Left ventricle myocardium superior (tissue), 1 donor: ENCODE data around the gene MARCHF2. TPM values are rescaled to one million over a fixed set of nuclear protein-coding genes. Genes with fewer than 3 reads are reported as not detected.

Experiments
- ATAC-seq: fragments of 200-7000 bp; cut with Tn5 transposase; one replicate; pipeline ENCODE4 v1.9.1; 2020; ENCODE audit warnings: mild to moderate bottlenecking, moderate library complexity
- DNase-seq: peaks from one replicate; pipeline ENCODE4 v3.0.0-alpha.2; 2020
- intact Hi-C: fragments of 100-400 bp; cut with micrococcal nuclease; formaldehyde crosslinking; loops from one replicate; pipeline ENCODE4 v1.11.0; 2022
- total RNA-seq: library from RNA; stranded (reverse); fragmentation: NEBNext Ultra II Directional; extraction: Animal tissue kit (Norgen Biotek cat#: 25700); gene quantifications from one replicate; pipeline ENCODE4 v1.2.1, GENCODE V29; 2021
- donor health status: DM: no; HTN: yes; CAD: no; lungs with severe emphysema.

MARCHF2 gene
- total RNA-seq, 1 donor from 2014 or later = 97.0 TPM

GRCh38 chr19:8445488-8446001, 32.4 kb downstream of the MARCHF2 start:
- peak; percentile 64 for ATAC-seq
- peak; percentile 74 for DNase-seq
- intact Hi-C loops = no loop called here

GRCh38 chr19:8446061-8446709, 33.1 kb downstream of the MARCHF2 start:
- no peak for ATAC-seq
- intact Hi-C loops = no loop called here
- no peak for DNase-seq

- intact Hi-C loops = no loop called here
- DNase-seq (no peak), ATAC-seq (no peak)
Measured at GRCh38 chr19:8449830-8450229, 36.7 kb downstream of the MARCHF2 start.

GRCh38 chr19:8451377-8451776, 38.3 kb downstream of the MARCHF2 start:
- intact Hi-C loops = no loop called here
- DNase-seq = no peak
- no peak for ATAC-seq

- DNase-seq (no peak), ATAC-seq (no peak)
- intact Hi-C loops = no loop called here
Measured at GRCh38 chr19:8451885-8452284, 38.8 kb downstream of the MARCHF2 start.

- no peak for DNase-seq
- peak; percentile 16 for ATAC-seq
- intact Hi-C loops = no loop called here
Measured at GRCh38 chr19:8452446-8453123, 39.5 kb downstream of the MARCHF2 start.

- intact Hi-C loops = no loop called here
- no peak for DNase-seq
- peak; percentile 7 for ATAC-seq
Measured at GRCh38 chr19:8453616-8454015, 40.5 kb downstream of the MARCHF2 start.

GRCh38 chr19:8454218-8454617, 41.1 kb downstream of the MARCHF2 start:
- DNase-seq (no peak), ATAC-seq (no peak)
- intact Hi-C loops = no loop called here

GRCh38 chr19:8455018-8455417, 41.9 kb downstream of the MARCHF2 start:
- ATAC-seq (no peak), DNase-seq (no peak)
- intact Hi-C loops = no loop called here

GRCh38 chr19:8456064-8456463, 43.0 kb downstream of the MARCHF2 start:
- DNase-seq = no peak
- ATAC-seq = peak; percentile 51
- intact Hi-C loops = no loop called here

- no peak for DNase-seq
- intact Hi-C loops = no loop called here
- peak; percentile 43 for ATAC-seq
Measured at GRCh38 chr19:8457209-8457608, 44.1 kb downstream of the MARCHF2 start.

GRCh38 chr19:8457827-8458226, 44.7 kb downstream of the MARCHF2 start:
- DNase-seq (no peak), ATAC-seq (no peak)
- intact Hi-C loops = no loop called here

GRCh38 chr19:8458380-8458779, 45.3 kb downstream of the MARCHF2 start:
- ATAC-seq (no peak), DNase-seq (no peak)
- intact Hi-C loops = no loop called here

GRCh38 chr19:8459095-8459494, 46.0 kb downstream of the MARCHF2 start:
- ATAC-seq (peak; percentile 9), DNase-seq (no peak)
- intact Hi-C loops = no loop called here

GRCh38 chr19:8459520-8460270, 46.6 kb downstream of the MARCHF2 start:
- intact Hi-C loops = no loop called here
- ATAC-seq (peak; percentile 65), DNase-seq (no peak)

GRCh38 chr19:8460516-8461298, 47.6 kb downstream of the MARCHF2 start:
- intact Hi-C loops = no loop called here
- ATAC-seq = no peak
- no peak for DNase-seq

- DNase-seq (no peak), ATAC-seq (no peak)
- intact Hi-C loops = no loop called here
Measured at GRCh38 chr19:8461376-8461775, 48.3 kb downstream of the MARCHF2 start.

GRCh38 chr19:8461891-8462290, 48.8 kb downstream of the MARCHF2 start:
- DNase-seq (no peak), ATAC-seq (no peak)
- intact Hi-C loops = no loop called here

GRCh38 chr19:8462571-8462970, 49.5 kb downstream of the MARCHF2 start:
- intact Hi-C loops = no loop called here
- DNase-seq (no peak), ATAC-seq (no peak)
